Mammary epithelial cell (primary cell): ENCODE measurements around the gene ADAM8.

Source experiments
- EZH2 ChIP-seq: IDR thresholded peaks from 2 replicates; pipeline ENCODE4 v1.6.1; 2012; ENCODE audit warnings: low read length, inconsistent platforms, borderline replicate concordance
- TF ChIP-seq, protein P1 (sequence below), 2 donors: IDR thresholded peaks in 1 of 2; conservative IDR thresholded peaks in 1 of 2; 2 replicates each; pipeline ENCODE4 v1.5.1; 2011 to 2012; ENCODE audit warnings: inconsistent platforms in 2 of 2, low read length in 2 of 2, mild to moderate bottlenecking in 2 of 2, control low read depth in 1 of 2, low read depth in 1 of 2; ENCODE audit not compliant: insufficient read depth in 1 of 2; ENCODE audit errors: extremely low read depth in 1 of 2

- TF ChIP-seq, protein P1, sequence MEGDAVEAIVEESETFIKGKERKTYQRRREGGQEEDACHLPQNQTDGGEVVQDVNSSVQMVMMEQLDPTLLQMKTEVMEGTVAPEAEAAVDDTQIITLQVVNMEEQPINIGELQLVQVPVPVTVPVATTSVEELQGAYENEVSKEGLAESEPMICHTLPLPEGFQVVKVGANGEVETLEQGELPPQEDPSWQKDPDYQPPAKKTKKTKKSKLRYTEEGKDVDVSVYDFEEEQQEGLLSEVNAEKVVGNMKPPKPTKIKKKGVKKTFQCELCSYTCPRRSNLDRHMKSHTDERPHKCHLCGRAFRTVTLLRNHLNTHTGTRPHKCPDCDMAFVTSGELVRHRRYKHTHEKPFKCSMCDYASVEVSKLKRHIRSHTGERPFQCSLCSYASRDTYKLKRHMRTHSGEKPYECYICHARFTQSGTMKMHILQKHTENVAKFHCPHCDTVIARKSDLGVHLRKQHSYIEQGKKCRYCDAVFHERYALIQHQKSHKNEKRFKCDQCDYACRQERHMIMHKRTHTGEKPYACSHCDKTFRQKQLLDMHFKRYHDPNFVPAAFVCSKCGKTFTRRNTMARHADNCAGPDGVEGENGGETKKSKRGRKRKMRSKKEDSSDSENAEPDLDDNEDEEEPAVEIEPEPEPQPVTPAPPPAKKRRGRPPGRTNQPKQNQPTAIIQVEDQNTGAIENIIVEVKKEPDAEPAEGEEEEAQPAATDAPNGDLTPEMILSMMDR (conservative IDR thresholded peaks at IDR 0.05 in 1 of 2, IDR thresholded peaks at IDR 0.05 in 1 of 2; ENCODE audit: extremely low read depth in 1 of 2, insufficient read depth in 1 of 2, low read depth in 1 of 2, low read length in 2 of 2): no peak
- TF ChIP-seq EZH2: no peak
Measured at GRCh38 chr10:133235265-133235855, 41.3 kb downstream of the ADAM8 start.
